H9 (cell line): Measurements from ENCODE around the gene CDK6. TPM values are rescaled to one million over a fixed set of nuclear protein-coding genes. Genes with fewer than 3 reads are reported as not detected.

Source experiments
- DNase-seq: peaks from one replicate; pipeline ENCODE4 v3.0.0-alpha.2; 2017
- H2AFZ ChIP-seq: one replicate; pipeline ENCODE4 v1.6.1; 2013; ENCODE audit warnings: mild to moderate bottlenecking, low read length, control low read depth, moderate library complexity
- H2AK5ac ChIP-seq: 2 replicates; pipeline ENCODE4 v1.6.1; 2013; ENCODE audit warnings: low read length, control low read depth, mixed read lengths; ENCODE audit not compliant: insufficient read length
- H2BK120ac ChIP-seq: one replicate; pipeline ENCODE4 v1.6.1; 2013; ENCODE audit warnings: low read depth, mild to moderate bottlenecking, low read length, control low read depth, inconsistent platforms; ENCODE audit not compliant: poor library complexity, severe bottlenecking
- H2BK12ac ChIP-seq: 2 replicates; pipeline ENCODE4 v1.6.1; 2013; ENCODE audit warnings: low read length, control low read depth, mixed read lengths, low read depth; ENCODE audit not compliant: insufficient read length
- H2BK15ac ChIP-seq: 2 replicates; pipeline ENCODE4 v1.6.1; 2013; ENCODE audit warnings: low read depth, low read length, control low read depth
- H2BK20ac ChIP-seq: one replicate; pipeline ENCODE4 v1.6.1; 2013; ENCODE audit warnings: low read depth, mild to moderate bottlenecking, low read length, control low read depth, inconsistent platforms; ENCODE audit not compliant: poor library complexity, severe bottlenecking
- H2BK5ac ChIP-seq: 2 replicates; pipeline ENCODE4 v1.6.1; 2013; ENCODE audit warnings: low read length, control low read depth, mixed read lengths; ENCODE audit not compliant: insufficient read length
- H3K14ac ChIP-seq: 2 replicates; pipeline ENCODE4 v1.6.1; 2013; ENCODE audit warnings: low read length, control low read depth; ENCODE audit not compliant: insufficient read depth
- H3K18ac ChIP-seq: 2 replicates; pipeline ENCODE4 v1.6.1; 2013; ENCODE audit warnings: low read depth, mild to moderate bottlenecking, mixed read lengths, low read length, control low read depth; ENCODE audit not compliant: insufficient read length
- H3K23ac ChIP-seq: 2 replicates; pipeline ENCODE4 v1.6.1; 2013; ENCODE audit warnings: low read length, control low read depth, mixed read lengths, low read depth; ENCODE audit not compliant: insufficient read length
- H3K23me2 ChIP-seq: 2 replicates; pipeline ENCODE4 v1.6.1; 2013; ENCODE audit warnings: low read depth, mild to moderate bottlenecking, mixed read lengths, low read length, control low read depth; ENCODE audit not compliant: insufficient read length, poor library complexity, severe bottlenecking
- H3K27ac ChIP-seq: 2 replicates; pipeline ENCODE4 v1.5.1; 2013; ENCODE audit warnings: low read length, control low read depth, mixed read lengths, low read depth; ENCODE audit not compliant: insufficient read length
- H3K27me3 ChIP-seq: 2 replicates; pipeline ENCODE4 v1.6.1; 2013; ENCODE audit warnings: low read length, control low read depth, inconsistent platforms; ENCODE audit not compliant: insufficient read depth
- H3K4ac ChIP-seq: 2 replicates; pipeline ENCODE4 v1.6.1; 2013; ENCODE audit warnings: low read depth, mild to moderate bottlenecking, control low read depth, inconsistent platforms, low read length, moderate library complexity
- H3K4me1 ChIP-seq: 2 replicates; pipeline ENCODE4 v1.6.1; 2013; ENCODE audit warnings: low read length, control low read depth, inconsistent platforms; ENCODE audit not compliant: insufficient read depth
- H3K4me2 ChIP-seq: 2 replicates; pipeline ENCODE4 v1.6.1; 2013; ENCODE audit warnings: low read length, control low read depth, mixed read lengths; ENCODE audit not compliant: insufficient read length, insufficient read depth
- H3K56ac ChIP-seq: 2 replicates; pipeline ENCODE4 v1.6.1; 2013; ENCODE audit warnings: low read depth, mild to moderate bottlenecking, mixed read lengths, low read length, control low read depth; ENCODE audit not compliant: insufficient read length
- H3K79me1 ChIP-seq: 2 replicates; pipeline ENCODE4 v1.6.1; 2013; ENCODE audit warnings: low read depth, mild to moderate bottlenecking, moderate library complexity, low read length, control low read depth, inconsistent platforms; ENCODE audit not compliant: insufficient read depth, poor library complexity, severe bottlenecking
- H3K79me2 ChIP-seq: 2 replicates; pipeline ENCODE4 v1.6.1; 2013; ENCODE audit warnings: low read length, control low read depth, inconsistent platforms; ENCODE audit not compliant: insufficient read depth
- H3K9ac ChIP-seq: 2 replicates; pipeline ENCODE4 v1.6.1; 2013; ENCODE audit warnings: low read length, control low read depth, mixed read lengths; ENCODE audit not compliant: insufficient read length; ENCODE audit errors: extremely low read depth
- H3K9me3 ChIP-seq: one replicate; pipeline ENCODE4 v1.6.1; 2013; ENCODE audit warnings: low read depth, low read length, inconsistent platforms; ENCODE audit not compliant: control insufficient read depth
- H3T11ph ChIP-seq: one replicate; pipeline ENCODE4 v1.6.1; 2013; ENCODE audit warnings: mild to moderate bottlenecking, low read length, control low read depth, inconsistent platforms
- H4K20me1 ChIP-seq: one replicate; pipeline ENCODE4 v1.6.1; 2013; ENCODE audit not compliant: control insufficient read depth, insufficient read length, insufficient read depth
- H4K5ac ChIP-seq: 2 replicates; pipeline ENCODE4 v1.6.1; 2013; ENCODE audit warnings: low read depth, mild to moderate bottlenecking, mixed read lengths, low read length, control low read depth; ENCODE audit not compliant: insufficient read length
- H4K8ac ChIP-seq: replicated peaks from 2 replicates; pipeline ENCODE4 v1.6.1; 2013; ENCODE audit warnings: low read length, control low read depth, mixed read lengths, low read depth; ENCODE audit not compliant: insufficient read length
- H4K91ac ChIP-seq: 2 replicates; pipeline ENCODE4 v1.6.1; 2013; ENCODE audit warnings: low read depth, mild to moderate bottlenecking, moderate library complexity, mixed read lengths, low read length, control low read depth; ENCODE audit not compliant: insufficient read length
- H3K27ac Mint-ChIP-seq, 3 experiments: 2 replicates in 2 of 3; 3 replicates in 1 of 3; pipeline ENCODE4 v1.8.0; 2020 to 2021; ENCODE audit warnings: mixed read lengths in 3 of 3, mild to moderate bottlenecking in 1 of 3, moderate library complexity in 1 of 3
- H3K27me3 Mint-ChIP-seq: 2 replicates; pipeline ENCODE4 v1.8.0; 2021; ENCODE audit warnings: low read depth, mild to moderate bottlenecking, moderate library complexity, mixed read lengths
- H3K36me3 Mint-ChIP-seq, 3 experiments: 2 replicates in 2 of 3; 3 replicates in 1 of 3; pipeline ENCODE4 v1.8.0; 2020 to 2021; ENCODE audit warnings: low read depth in 3 of 3, mixed read lengths in 3 of 3; ENCODE audit not compliant: insufficient read depth in 1 of 3
- H3K4me1 Mint-ChIP-seq, 2 experiments: 2 replicates each; pipeline ENCODE4 v1.8.0; 2020; ENCODE audit warnings: mixed read lengths in 2 of 2
- H3K4me3 Mint-ChIP-seq, 2 experiments: 2 replicates in 1 of 2; 3 replicates in 1 of 2; pipeline ENCODE4 v1.8.0; 2020 to 2021; ENCODE audit warnings: mild to moderate bottlenecking in 2 of 2, mixed read lengths in 2 of 2, moderate library complexity in 1 of 2
- H3K9me3 Mint-ChIP-seq, 2 experiments: 2 replicates in 1 of 2; 3 replicates in 1 of 2; pipeline ENCODE4 v1.8.0; 2020; ENCODE audit warnings: mild to moderate bottlenecking in 2 of 2, mixed read lengths in 2 of 2, moderate library complexity in 1 of 2
- WGBS: extraction: QIAGEN DNeasy Blood & Tissue Kit; methylation state at CpG from one replicate; pipeline ENCODE4 v1.1.7; 2013; ENCODE audit warnings: missing lambda C conversion rate, low lambda C conversion rate, mixed read lengths; ENCODE audit not compliant: insufficient read length; ENCODE audit errors: extremely low coverage; 5-methylcytosine and 5-hydroxymethylcytosine counted together
- total RNA-seq: library from RNA; stranded (reverse); gene quantifications from 2 replicates; pipeline ENCODE4 v1.2.1, GENCODE V29; 2021
- TF ChIP-seq, protein P1 (sequence below): fragments of 200-600 bp; sonication (generic); conservative IDR thresholded peaks from 3 replicates; pipeline ENCODE4 v1.8.0; 2021; ENCODE audit warnings: antibody characterized with exemption, mild to moderate bottlenecking

Gene CDK6
- total RNA-seq, 1 experiment from 2014 or later, result 30.0 TPM

DNA sequence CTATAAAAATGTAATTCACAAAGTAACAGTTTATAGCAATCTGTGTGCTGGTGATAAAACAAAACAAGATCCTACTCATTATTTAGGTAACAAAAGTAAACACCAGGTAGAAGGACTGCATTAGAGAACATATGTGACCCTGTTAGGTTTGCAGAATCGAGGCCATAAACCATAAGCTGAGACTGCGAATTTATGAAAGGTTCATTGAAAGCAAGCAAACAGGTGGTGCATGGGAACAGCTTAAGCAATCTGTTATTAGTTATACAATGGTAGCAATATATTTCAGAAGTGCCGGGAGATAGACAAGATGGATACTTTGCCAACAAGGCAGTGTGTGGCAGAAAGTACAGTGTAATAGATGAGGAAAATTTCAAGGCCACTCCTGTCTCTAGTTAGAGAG lies 222.7 kb downstream of the CDK6 start:
- no peak overlapping the region for H3K9ac ChIP-seq
- H4K91ac ChIP-seq, result no peak overlapping the region
- H2BK15ac ChIP-seq, result no peak overlapping the region
- H3K9me3 ChIP-seq, result no peaks in the 10 kb centered on the region
- no peak overlapping the region for H2AK5ac ChIP-seq
- no peak overlapping the region for H3K14ac ChIP-seq
- H3K4me2 ChIP-seq, result no peak overlapping the region
- no peak overlapping the region for H3K18ac ChIP-seq
- H2BK12ac ChIP-seq, result no peak overlapping the region
- peaks cover 0 to 5% (median 5%) of the 10 kb centered on the region in 3 experiments; a peak in 4 of 7 replicates for H3K36me3 Mint-ChIP-seq
- no peak overlapping the region for H2AFZ ChIP-seq
- H4K5ac ChIP-seq, result no peak overlapping the region
- peaks cover 15 to 19% of the 10 kb centered on the region in 2 experiments for H3K4me1 Mint-ChIP-seq
- H3K4ac ChIP-seq, result no peak overlapping the region
- WGBS, result no CpG with 5 or more reads among the region's 3 CpGs
- TF ChIP-seq, protein P1, sequence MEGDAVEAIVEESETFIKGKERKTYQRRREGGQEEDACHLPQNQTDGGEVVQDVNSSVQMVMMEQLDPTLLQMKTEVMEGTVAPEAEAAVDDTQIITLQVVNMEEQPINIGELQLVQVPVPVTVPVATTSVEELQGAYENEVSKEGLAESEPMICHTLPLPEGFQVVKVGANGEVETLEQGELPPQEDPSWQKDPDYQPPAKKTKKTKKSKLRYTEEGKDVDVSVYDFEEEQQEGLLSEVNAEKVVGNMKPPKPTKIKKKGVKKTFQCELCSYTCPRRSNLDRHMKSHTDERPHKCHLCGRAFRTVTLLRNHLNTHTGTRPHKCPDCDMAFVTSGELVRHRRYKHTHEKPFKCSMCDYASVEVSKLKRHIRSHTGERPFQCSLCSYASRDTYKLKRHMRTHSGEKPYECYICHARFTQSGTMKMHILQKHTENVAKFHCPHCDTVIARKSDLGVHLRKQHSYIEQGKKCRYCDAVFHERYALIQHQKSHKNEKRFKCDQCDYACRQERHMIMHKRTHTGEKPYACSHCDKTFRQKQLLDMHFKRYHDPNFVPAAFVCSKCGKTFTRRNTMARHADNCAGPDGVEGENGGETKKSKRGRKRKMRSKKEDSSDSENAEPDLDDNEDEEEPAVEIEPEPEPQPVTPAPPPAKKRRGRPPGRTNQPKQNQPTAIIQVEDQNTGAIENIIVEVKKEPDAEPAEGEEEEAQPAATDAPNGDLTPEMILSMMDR, result no peak
- H3K27ac ChIP-seq, result no peak overlapping the region
- no peak overlapping the region for H4K8ac ChIP-seq
- no peak overlapping the region for H2BK5ac ChIP-seq
- H3T11ph ChIP-seq, result no peak overlapping the region
- no peaks in the 10 kb centered on the region for H4K20me1 ChIP-seq
- no peaks in the 10 kb centered on the region for H3K9me3 Mint-ChIP-seq
- no peaks in the 10 kb centered on the region for H3K79me1 ChIP-seq
- no peaks in the 10 kb centered on the region for H3K79me2 ChIP-seq
- H2BK20ac ChIP-seq, result no peak overlapping the region
- no peaks in the 10 kb centered on the region for H3K4me1 ChIP-seq
- no peak overlapping the region for H3K27ac Mint-ChIP-seq
- no peak overlapping the region for H3K4me3 Mint-ChIP-seq
- no peak for DNase-seq
- H3K27me3 ChIP-seq, result no peaks in the 10 kb centered on the region
- H3K56ac ChIP-seq, result no peak overlapping the region
- no peaks in the 10 kb centered on the region; the same call in 1 of the 2 replicates for H3K27me3 Mint-ChIP-seq
- H2BK120ac ChIP-seq, result no peak overlapping the region
- H3K23me2 ChIP-seq, result no peaks in the 10 kb centered on the region
- no peak overlapping the region for H3K23ac ChIP-seq
